ENCODE data around the gene NPC2. TPM values are rescaled to one million over a fixed set of nuclear protein-coding genes. Genes with fewer than 3 reads are reported as not detected.

The NPC2 gene
- total and polyA plus RNA-seq, 2 of the 4 experiments (the other 2 are of a cell fraction): 210 to 273 TPM

- H3K4me2 ChIP-seq (ENCODE audit: low read depth, low read length): peak overlapping the region; percentile 98
- H2AK9ac ChIP-seq (replicated peaks; ENCODE audit: low read depth, low read length, poor library complexity): no peak overlapping the region
- dilution Hi-C loops (cut with HindIII; ENCODE audit: low sequenced_read_pairs, unreplicated experiment): no loop called here
- no peak overlapping the region for H2AK5ac ChIP-seq (ENCODE audit: low read depth, low read length)
- peaks cover 3% of the 10 kb centered on the region; the same call in 1 of the 2 replicates for H4K20me1 ChIP-seq (ENCODE audit: insufficient read depth, low read length)
- no peak overlapping the region for H4K5ac ChIP-seq (ENCODE audit: low read depth, low read length)
- no peak overlapping the region for H3K4ac ChIP-seq (ENCODE audit: low read depth, low read length)
- no peak overlapping the region for H3K18ac ChIP-seq (ENCODE audit: low read depth, low read length)
- H2BK15ac ChIP-seq (ENCODE audit: low read depth, low read length): no peak overlapping the region
- in situ Hi-C loops (cut with MboI; ENCODE audit: low sequenced_read_pairs): no loop called here
- H3K79me1 ChIP-seq (ENCODE audit: low read depth in 1 of 2, low read length in 2 of 2): peaks cover 31 to 49% of the 10 kb centered on the region in 2 experiments
- no peak overlapping the region for H2BK20ac ChIP-seq (ENCODE audit: low read depth, low read length)
- no peak overlapping the region; the same call in 1 of the 2 replicates for H3K14ac ChIP-seq (replicated peaks; ENCODE audit: low read depth, low read length)
- no peak overlapping the region; the same call in 1 of the 2 replicates for H4K91ac ChIP-seq (ENCODE audit: insufficient read depth, low read depth, low read length)
- 0 out of 2 replicates have a peak, but pooled peaks have one; percentile 4 for ATAC-seq (ENCODE audit: low read depth)
- H3K9me3 ChIP-seq (ENCODE audit: control insufficient read depth, insufficient read depth, low read length): no peaks in the 10 kb centered on the region
- peak overlapping the region; percentile 93 for H3K4me3 ChIP-seq (ENCODE audit: insufficient read depth, low read depth, low read length)
- no TSS peak for BruUV-seq (replicated peaks)
- H3K27me3 ChIP-seq (ENCODE audit: control insufficient read depth, insufficient read depth, low read length): no peaks in the 10 kb centered on the region
- peaks cover 7% of the 10 kb centered on the region for H3K4me1 ChIP-seq (ENCODE audit: control insufficient read depth, insufficient read depth, low read length)
- no peak overlapping the region for H4K8ac ChIP-seq (ENCODE audit: low read depth in 2 of 2, low read length in 2 of 2)
- peaks cover 7% of the 10 kb centered on the region; the same call in 1 of the 2 replicates for H3K9me1 ChIP-seq (ENCODE audit: insufficient read depth, low read length)
- CTCF ChIA-PET: interaction anchor here (0.6 kb wide), 1 partner anchor 271 kb away, joined by 9 read pairs; no protein-coding TSS in a partner anchor
- peak overlapping the region; percentile 46 for H3K9ac ChIP-seq (ENCODE audit: low read depth, low read length)
- no peak overlapping the region for H2BK5ac ChIP-seq (ENCODE audit: low read depth, low read length, poor library complexity, severe bottlenecking)
- 4% methylated on average over 10 of the region's 20 CpGs; no CpG with 5 or more reads in 1 of the 2 experiments for WGBS, 2 experiments (ENCODE audit: extremely low coverage in 2 of 2, insufficient read length in 1 of 2)
- peaks cover 2% of the 10 kb centered on the region; the same call in 1 of the 2 replicates for H3K36me3 ChIP-seq (ENCODE audit: control insufficient read depth, insufficient read depth, low read length)
- peak overlapping the region; percentile 45 for H2AFZ ChIP-seq (replicated peaks; ENCODE audit: low read length, poor library complexity)
- no peak overlapping the region for H3K56ac ChIP-seq (ENCODE audit: extremely low read depth, insufficient read depth, low read length)
- TF ChIP-seq MAFK (IDR thresholded peaks at IDR 0.05; ENCODE audit: low read depth, low read length): peak; percentile 98
- TF ChIP-seq MAZ (IDR thresholded peaks at IDR 0.05; ENCODE audit: borderline replicate concordance, low read depth, low read length): no peak
- no peak for TF ChIP-seq ELK1 (IDR thresholded peaks at IDR 0.05; ENCODE audit: borderline replicate concordance, low read depth, low read length)
- TF ChIP-seq RAD21 (IDR thresholded peaks at IDR 0.05; ENCODE audit: low read length): peak; percentile 39
- TF ChIP-seq CTCF (conservative IDR thresholded peaks at IDR 0.05; ENCODE audit: low read depth, low read length): peak; percentile 39
- no peak for TF ChIP-seq POLR2A (IDR thresholded peaks at IDR 0.05; ENCODE audit: low read depth, low read length)
- H2BK120ac ChIP-seq (ENCODE audit: low read depth, low read length): no peak overlapping the region
- peak overlapping the region; percentile 21; the same call in 1 of the 2 replicates for H3K23ac ChIP-seq (ENCODE audit: low read depth, low read length)
- H3K27ac ChIP-seq (ENCODE audit: insufficient read depth, low read length): no peak overlapping the region
- POLR2A ChIA-PET (ENCODE audit: unreplicated experiment): no interaction called here
- peak; percentile 40 for DNase-seq
- intact Hi-C loops (cut with micrococcal nuclease): loop anchor here (1.0 kb wide), 1 partner anchor 130 kb away; no protein-coding TSS in a partner anchor
Measured at GRCh38 chr14:74491956-74492775, 939 bp downstream of the NPC2 start.
